Measurements from ENCODE around the gene TNFRSF13B. TPM values are rescaled to one million over a fixed set of nuclear protein-coding genes. Genes with fewer than 3 reads are reported as not detected.

TNFRSF13B gene
- polyA plus RNA-seq, 1 donor (not counting 4 experiments of a cell fraction or from before 2014, with no cell fraction given) = not detected

GRCh38 chr17:16923904-16924695 is 47.8 kb downstream of the TNFRSF13B start:
- Histone ChIP-seq H3K4me2 (ENCODE audit: control insufficient read depth, extremely low read depth, insufficient read depth, low read depth, low read length) (no peak overlapping the region), H3K9ac (ENCODE audit: control insufficient read depth, extremely low read depth, insufficient read depth, low read length) (no peak overlapping the region), H3K36me3 (ENCODE audit: control insufficient read depth in 2 of 2, extremely low read depth in 1 of 2, insufficient read depth in 2 of 2, low read length in 2 of 2) (no peaks in the 10 kb centered on the region), H3K4me1 (ENCODE audit: control insufficient read depth, extremely low read depth, insufficient read depth, low read length) (no peaks in the 10 kb centered on the region), H4K20me1 (ENCODE audit: control insufficient read depth, extremely low read depth, insufficient read depth, low read length) (no peaks in the 10 kb centered on the region), H2AFZ (ENCODE audit: control insufficient read depth, low read length) (no peak overlapping the region), H3K9me1 (ENCODE audit: control insufficient read depth, extremely low read depth, insufficient read depth, low read length) (no peaks in the 10 kb centered on the region), H3K27me3 (ENCODE audit: control insufficient read depth, extremely low read depth, insufficient read depth, low read length) (peaks cover 13% of the 10 kb centered on the region), H3K9me3 (ENCODE audit: control insufficient read depth, low read depth, low read length) (no peaks in the 10 kb centered on the region), H3K4me3 (ENCODE audit: control insufficient read depth in 2 of 3, extremely low read depth in 1 of 3, insufficient read depth in 2 of 3, low read depth in 1 of 3, low read length in 3 of 3) (no peak overlapping the region), H3K79me2 (ENCODE audit: control insufficient read depth, insufficient read depth, low read length) (no peaks in the 10 kb centered on the region), H3K27ac (ENCODE audit: control insufficient read depth, insufficient read depth, low read length) (no peak overlapping the region)
- dilution Hi-C loops (cut with MboI; ENCODE audit: extremely low pct_ligation_motif_present, low sequenced_read_pairs) = no loop called here
- TF ChIP-seq CTCF (optimal IDR thresholded peaks at IDR 0.05 in 1 of 3, IDR thresholded peaks at IDR 0.05 in 1 of 3, conservative IDR thresholded peaks at IDR 0.05 in 1 of 3; ENCODE audit: extremely low read depth in 1 of 3, insufficient read depth in 2 of 3, low read length in 3 of 3) = no peak
- no peak for TF ChIP-seq EZH2 (IDR thresholded peaks at IDR 0.05; ENCODE audit: low read length)
- DNase-seq (ENCODE audit: low read depth, low spot score) (no peak), FAIRE-seq (no peak)

GRCh38 chr17:16923097-16923903 is 48.6 kb downstream of the TNFRSF13B start:
- no peak for DNase-seq (ENCODE audit: low read depth, low spot score)
- Histone ChIP-seq H3K9ac (ENCODE audit: control insufficient read depth, extremely low read depth, insufficient read depth, low read length) (no peak overlapping the region), H3K4me2 (ENCODE audit: control insufficient read depth, extremely low read depth, insufficient read depth, low read depth, low read length) (no peak overlapping the region), H3K79me2 (ENCODE audit: control insufficient read depth, insufficient read depth, low read length) (no peaks in the 10 kb centered on the region), H3K27me3 (ENCODE audit: control insufficient read depth, extremely low read depth, insufficient read depth, low read length) (peaks cover 10% of the 10 kb centered on the region), H3K4me3 (ENCODE audit: control insufficient read depth in 2 of 3, extremely low read depth in 1 of 3, insufficient read depth in 2 of 3, low read depth in 1 of 3, low read length in 3 of 3) (no peak overlapping the region), H3K4me1 (ENCODE audit: control insufficient read depth, extremely low read depth, insufficient read depth, low read length) (no peaks in the 10 kb centered on the region), H2AFZ (ENCODE audit: control insufficient read depth, low read length) (no peak overlapping the region), H3K9me3 (ENCODE audit: control insufficient read depth, low read depth, low read length) (no peaks in the 10 kb centered on the region), H3K9me1 (ENCODE audit: control insufficient read depth, extremely low read depth, insufficient read depth, low read length) (no peaks in the 10 kb centered on the region), H3K36me3 (ENCODE audit: control insufficient read depth in 2 of 2, extremely low read depth in 1 of 2, insufficient read depth in 2 of 2, low read length in 2 of 2) (no peaks in the 10 kb centered on the region), H3K27ac (ENCODE audit: control insufficient read depth, insufficient read depth, low read length) (no peak overlapping the region), H4K20me1 (ENCODE audit: control insufficient read depth, extremely low read depth, insufficient read depth, low read length) (no peaks in the 10 kb centered on the region)
- dilution Hi-C loops (cut with MboI; ENCODE audit: extremely low pct_ligation_motif_present, low sequenced_read_pairs) = no loop called here
- no peak for FAIRE-seq
- no peak for TF ChIP-seq CTCF (optimal IDR thresholded peaks at IDR 0.05 in 1 of 3, IDR thresholded peaks at IDR 0.05 in 1 of 3, conservative IDR thresholded peaks at IDR 0.05 in 1 of 3; ENCODE audit: extremely low read depth in 1 of 3, insufficient read depth in 2 of 3, low read length in 3 of 3)
- no peak for TF ChIP-seq EZH2 (IDR thresholded peaks at IDR 0.05; ENCODE audit: low read length)
